Liver (tissue), 9 donors: ENCODE data around the gene PLA2G15. TPM values are rescaled to one million over a fixed set of nuclear protein-coding genes. Genes with fewer than 3 reads are reported as not detected.
A peak's percentile ranks its signal among the peaks of the same experiment; 100 is the strongest.

ENCODE experiments used
- DNase-seq: peaks from one replicate; pipeline ENCODE4 v3.0.0-alpha.2; 2017; ENCODE audit warnings: low spot score
- H3K27ac ChIP-seq, 2 donors: one replicate each; pipeline ENCODE4 v1.7.0; 2013; ENCODE audit warnings: inconsistent platforms in 2 of 2, low read length in 2 of 2, control low read depth in 1 of 2, low read depth in 1 of 2, mild to moderate bottlenecking in 1 of 2
- H3K27me3 ChIP-seq, 4 donors: one replicate each; pipeline versions ENCODE4 v1.6.1 to v1.7.0; 2013; ENCODE audit warnings: low read length in 3 of 4, inconsistent platforms in 1 of 4, mild to moderate bottlenecking in 1 of 4, moderate library complexity in 1 of 4; ENCODE audit not compliant: control insufficient read depth in 4 of 4, insufficient read depth in 4 of 4
- H3K36me3 ChIP-seq, 4 donors: one replicate each; pipeline versions ENCODE4 v1.6.1 to v1.7.0; 2013; ENCODE audit warnings: low read length in 3 of 4, mild to moderate bottlenecking in 3 of 4, low read depth in 1 of 4, moderate library complexity in 1 of 4; ENCODE audit not compliant: control insufficient read depth in 4 of 4, insufficient read depth in 3 of 4
- H3K4me1 ChIP-seq, 4 donors: one replicate each; pipeline versions ENCODE4 v1.6.1 to v1.7.0; 2013; ENCODE audit warnings: low read length in 3 of 4, mild to moderate bottlenecking in 3 of 4, moderate library complexity in 1 of 4; ENCODE audit not compliant: control insufficient read depth in 4 of 4, insufficient read depth in 4 of 4
- H3K4me3 ChIP-seq, 3 donors: one replicate each; pipeline versions ENCODE4 v1.6.1 to v1.7.0; 2013; ENCODE audit warnings: low read length in 3 of 3, control low read depth in 1 of 3, low read depth in 1 of 3, mild to moderate bottlenecking in 1 of 3
- H3K9ac ChIP-seq, 2 donors: one replicate each; pipeline ENCODE4 v1.7.0; 2013; ENCODE audit warnings: low read length in 2 of 2, mild to moderate bottlenecking in 2 of 2, moderate library complexity in 2 of 2, control low read depth in 1 of 2, low read depth in 1 of 2
- H3K9me3 ChIP-seq, 4 donors: one replicate each; pipeline versions ENCODE4 v1.6.1 to v1.7.0; 2013; ENCODE audit warnings: low read length in 3 of 4; ENCODE audit not compliant: control insufficient read depth in 4 of 4
- EGR1 ChIP-seq, 2 donors: IDR thresholded peaks; 2 replicates each; pipeline ENCODE4 v1.6.1; 2016 to 2018; ENCODE audit warnings: antibody characterized with exemption in 2 of 2, low read depth in 2 of 2
- FOXA1 ChIP-seq: IDR thresholded peaks from 2 replicates; pipeline ENCODE4 v1.6.1; 2016; ENCODE audit warnings: antibody characterized with exemption
- FOXA2 ChIP-seq: IDR thresholded peaks from 2 replicates; pipeline ENCODE4 v1.6.1; 2016; ENCODE audit warnings: antibody characterized with exemption
- GABPA ChIP-seq, 2 donors: IDR thresholded peaks in 1 of 2; conservative IDR thresholded peaks in 1 of 2; 2 replicates each; pipeline ENCODE4 v1.6.1; 2016; ENCODE audit warnings: antibody characterized with exemption in 2 of 2, mild to moderate bottlenecking in 1 of 2, moderate library complexity in 1 of 2
- HNF4A ChIP-seq, 2 donors: conservative IDR thresholded peaks; 2 replicates each; pipeline ENCODE4 v1.6.1; 2016; ENCODE audit warnings: antibody characterized with exemption in 2 of 2, mild to moderate bottlenecking in 2 of 2
- HNF4G ChIP-seq: IDR thresholded peaks from 2 replicates; pipeline ENCODE4 v1.6.1; 2016; ENCODE audit warnings: antibody characterized with exemption
- JUND ChIP-seq, 2 donors: IDR thresholded peaks; 2 replicates each; pipeline ENCODE4 v1.6.1; 2016; ENCODE audit warnings: antibody characterized with exemption in 2 of 2
- MAX ChIP-seq: IDR thresholded peaks from 2 replicates; pipeline ENCODE4 v1.6.1; 2016; ENCODE audit warnings: antibody characterized with exemption
- NR2F2 ChIP-seq: IDR thresholded peaks from 2 replicates; pipeline ENCODE4 v1.6.1; 2016; ENCODE audit warnings: antibody characterized with exemption
- RAD21 ChIP-seq, 2 donors: IDR thresholded peaks; 2 replicates each; pipeline ENCODE4 v1.6.1; 2016; ENCODE audit warnings: antibody characterized with exemption in 2 of 2, mild to moderate bottlenecking in 2 of 2
- RXRA ChIP-seq, 2 donors: IDR thresholded peaks; 2 replicates each; pipeline ENCODE4 v1.6.1; 2017 to 2018; ENCODE audit warnings: antibody characterized with exemption in 2 of 2, mild to moderate bottlenecking in 1 of 2
- SP1 ChIP-seq: IDR thresholded peaks from 2 replicates; pipeline ENCODE4 v1.6.1; 2018; ENCODE audit warnings: antibody characterized with exemption, mild to moderate bottlenecking
- TAF1 ChIP-seq: conservative IDR thresholded peaks from 2 replicates; pipeline ENCODE4 v1.6.1; 2016; ENCODE audit warnings: antibody characterized with exemption, mild to moderate bottlenecking
- YY1 ChIP-seq: IDR thresholded peaks from 2 replicates; pipeline ENCODE4 v1.6.1; 2016; ENCODE audit warnings: antibody characterized with exemption, mild to moderate bottlenecking
- WGBS: extraction: QIAGEN DNeasy Blood & Tissue Kit; methylation state at CpG from one replicate; pipeline ENCODE4 v1.1.7; 2013; 5-methylcytosine and 5-hydroxymethylcytosine counted together
- polyA plus RNA-seq, 2 donors: library from polyadenylated mRNA; stranded (reverse) in 1 of 2; unstranded in 1 of 2; fragments of 200-250 nt in 1 of 2; fragments of >200 nt in 1 of 2; fragmentation: Nextera tagmentation in 1 of 2; extraction: Ambion mirVana in 1 of 2; gene quantifications; one replicate each; pipeline versions ENCODE4 v1.2.1 to v1.2.3, GENCODE V29; 2013 to 2015
- total RNA-seq, 2 donors: library from RNA; depleted of rRNA; stranded (reverse); fragments of >200 nt; gene quantifications; one replicate each; pipeline ENCODE4 v1.2.3, GENCODE V29; 2014
- TF ChIP-seq, protein P1 (sequence below): IDR thresholded peaks from 2 replicates; pipeline ENCODE4 v1.6.1; 2016; ENCODE audit warnings: antibody characterized with exemption, mild to moderate bottlenecking
- TF ChIP-seq, protein P2 (sequence below): IDR thresholded peaks from 2 replicates; pipeline ENCODE4 v1.6.1; 2016; ENCODE audit warnings: antibody characterized with exemption
- TF ChIP-seq, protein P3 (sequence below): fragments of 150-350 bp; IDR thresholded peaks from 2 replicates; pipeline ENCODE4 v1.5.1; 2017; ENCODE audit warnings: improper control_type of control experiment, low read depth, low read length; ENCODE audit not compliant: missing input control
- donor health status: healthy.
- donor health status: healthy.
- donor health status: healthy.
- donor health status: healthy.
- donor health status: healthy.

The PLA2G15 gene
- total and polyA plus RNA-seq, 4 donors: 4.5 to 19.8 (median 15.1) TPM

- WGBS: 6% methylated on average over 45 of the region's 45 CpGs
- H3K9ac ChIP-seq: peak overlapping the region; percentile 30 to 80
- H3K9me3 ChIP-seq: no peaks in the 10 kb centered on the region
- peak; percentile 33 to 44 for TF ChIP-seq RXRA (IDR thresholded peaks at IDR 0.05)
- TF ChIP-seq NR2F2: no peak
- TF ChIP-seq EGR1 (IDR thresholded peaks at IDR 0.05; ENCODE audit: low read depth in 2 of 2): peak in 1 of 2 donors; percentile 62
- TF ChIP-seq GABPA (IDR thresholded peaks at IDR 0.05 in 1 of 2, conservative IDR thresholded peaks at IDR 0.05 in 1 of 2): peak in 1 of 2 donors; percentile 35
- TF ChIP-seq YY1: peak; percentile 21
- peak in 1 of 2 donors; percentile 2 for TF ChIP-seq HNF4A (conservative IDR thresholded peaks at IDR 0.05)
- no peak for TF ChIP-seq JUND (IDR thresholded peaks at IDR 0.05)
- peak; percentile 77 for DNase-seq
- H3K27ac ChIP-seq: peak overlapping the region; percentile 87 to 88
- H3K36me3 ChIP-seq: peaks cover 4 to 11% (median 7%) of the 10 kb centered on the region in 4 donors
- H3K27me3 ChIP-seq: no peaks in the 10 kb centered on the region
- H3K4me1 ChIP-seq: peaks cover 15 to 53% (median 36%) of the 10 kb centered on the region in 4 donors
- peak overlapping the region; percentile 62 to 84 (median 82) for H3K4me3 ChIP-seq
Observed at GRCh38 chr16:68236137-68236825, 8.9 kb upstream of the PLA2G15 start.

DNA sequence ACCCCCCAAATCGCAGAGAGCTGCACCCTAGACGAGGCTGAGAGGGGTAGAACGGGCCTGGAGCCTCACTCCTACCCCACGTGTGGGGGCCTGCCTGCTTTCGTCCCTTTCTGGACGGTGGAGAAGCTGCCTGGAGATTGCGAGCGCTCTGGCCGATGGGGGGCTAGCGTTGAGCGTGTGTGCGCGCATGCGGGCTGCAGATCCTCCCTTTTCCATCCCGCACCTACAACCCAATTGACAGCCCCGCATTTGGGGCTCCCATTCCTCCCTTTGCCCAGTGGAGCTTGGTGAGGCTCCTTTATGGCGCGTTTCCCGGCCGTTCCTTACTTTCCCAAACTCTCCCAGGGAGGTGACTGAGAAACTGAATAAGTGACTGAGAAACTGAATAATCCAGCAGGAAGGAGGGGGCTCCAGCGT lies 8.3 kb upstream of the PLA2G15 start:
- Histone ChIP-seq H3K27me3 (no peaks in the 10 kb centered on the region), H3K27ac (peak overlapping the region; percentile 76 to 88), H3K36me3 (peaks cover 3 to 9% (median 5%) of the 10 kb centered on the region in 4 donors), H3K9ac (peak overlapping the region; percentile 30 to 80), H3K9me3 (no peaks in the 10 kb centered on the region), H3K4me1 (peaks cover 15 to 50% (median 33%) of the 10 kb centered on the region in 4 donors), H3K4me3 (peak overlapping the region; percentile 62 to 84 (median 82))
- no peak for DNase-seq
- WGBS: 5% methylated on average over 21 of the region's 21 CpGs
- TF ChIP-seq GABPA (IDR thresholded peaks at IDR 0.05 in 1 of 2, conservative IDR thresholded peaks at IDR 0.05 in 1 of 2) (no peak), FOXA1 (peak; percentile 2)

DNA sequence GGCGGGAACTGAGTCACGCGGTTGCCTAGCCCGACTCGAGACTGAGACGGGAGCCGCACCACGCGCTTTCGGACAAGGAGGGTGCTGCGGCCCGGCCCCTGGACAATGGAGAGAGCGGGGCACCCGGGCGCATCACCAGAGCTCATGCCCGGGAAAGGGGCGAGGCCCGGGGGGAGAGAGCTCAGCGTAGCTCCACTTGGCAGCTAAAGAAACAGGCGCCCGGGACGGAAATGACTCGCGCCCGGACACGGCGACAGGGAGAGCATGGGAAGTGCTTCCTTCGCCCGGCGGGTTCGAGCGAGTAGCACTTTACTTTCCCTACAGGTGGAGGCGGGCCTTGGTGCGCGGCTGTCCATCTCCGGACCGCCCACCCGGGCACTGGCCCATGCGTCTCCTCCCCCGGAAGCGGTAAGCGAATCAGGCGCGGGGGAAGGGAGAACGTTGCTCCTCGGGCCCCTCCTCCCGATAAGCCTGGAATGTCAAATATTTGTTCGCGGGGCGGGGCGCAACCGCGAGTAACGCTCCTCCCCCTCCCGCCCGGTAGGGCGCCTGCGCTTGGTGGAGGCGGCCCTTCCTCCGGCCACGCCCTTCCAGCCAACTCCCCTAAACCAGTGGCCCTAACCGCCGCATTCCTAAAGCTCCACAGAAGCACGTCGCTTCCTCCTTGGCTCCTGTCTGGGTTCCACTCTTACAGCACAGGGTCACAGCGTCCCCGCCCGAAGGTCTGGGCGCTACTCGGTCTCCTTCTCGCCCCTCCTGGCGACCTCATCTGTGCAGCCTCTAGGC lies 7.7 kb upstream of the PLA2G15 start:
- no peaks in the 10 kb centered on the region for H3K9me3 ChIP-seq
- H3K27ac ChIP-seq: peak overlapping the region; percentile 76 to 88
- H3K36me3 ChIP-seq: peaks cover 0 to 5% (median under 1%) of the 10 kb centered on the region in 4 donors
- H3K4me3 ChIP-seq: peak overlapping the region; percentile 68 to 84 (median 82)
- H3K4me1 ChIP-seq: peaks cover 15 to 44% (median 30%) of the 10 kb centered on the region in 4 donors
- WGBS: under 1% methylated on average over 72 of the region's 72 CpGs
- DNase-seq: peak; percentile 97
- TF ChIP-seq, protein P1, sequence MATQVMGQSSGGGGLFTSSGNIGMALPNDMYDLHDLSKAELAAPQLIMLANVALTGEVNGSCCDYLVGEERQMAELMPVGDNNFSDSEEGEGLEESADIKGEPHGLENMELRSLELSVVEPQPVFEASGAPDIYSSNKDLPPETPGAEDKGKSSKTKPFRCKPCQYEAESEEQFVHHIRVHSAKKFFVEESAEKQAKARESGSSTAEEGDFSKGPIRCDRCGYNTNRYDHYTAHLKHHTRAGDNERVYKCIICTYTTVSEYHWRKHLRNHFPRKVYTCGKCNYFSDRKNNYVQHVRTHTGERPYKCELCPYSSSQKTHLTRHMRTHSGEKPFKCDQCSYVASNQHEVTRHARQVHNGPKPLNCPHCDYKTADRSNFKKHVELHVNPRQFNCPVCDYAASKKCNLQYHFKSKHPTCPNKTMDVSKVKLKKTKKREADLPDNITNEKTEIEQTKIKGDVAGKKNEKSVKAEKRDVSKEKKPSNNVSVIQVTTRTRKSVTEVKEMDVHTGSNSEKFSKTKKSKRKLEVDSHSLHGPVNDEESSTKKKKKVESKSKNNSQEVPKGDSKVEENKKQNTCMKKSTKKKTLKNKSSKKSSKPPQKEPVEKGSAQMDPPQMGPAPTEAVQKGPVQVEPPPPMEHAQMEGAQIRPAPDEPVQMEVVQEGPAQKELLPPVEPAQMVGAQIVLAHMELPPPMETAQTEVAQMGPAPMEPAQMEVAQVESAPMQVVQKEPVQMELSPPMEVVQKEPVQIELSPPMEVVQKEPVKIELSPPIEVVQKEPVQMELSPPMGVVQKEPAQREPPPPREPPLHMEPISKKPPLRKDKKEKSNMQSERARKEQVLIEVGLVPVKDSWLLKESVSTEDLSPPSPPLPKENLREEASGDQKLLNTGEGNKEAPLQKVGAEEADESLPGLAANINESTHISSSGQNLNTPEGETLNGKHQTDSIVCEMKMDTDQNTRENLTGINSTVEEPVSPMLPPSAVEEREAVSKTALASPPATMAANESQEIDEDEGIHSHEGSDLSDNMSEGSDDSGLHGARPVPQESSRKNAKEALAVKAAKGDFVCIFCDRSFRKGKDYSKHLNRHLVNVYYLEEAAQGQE: no peak
- TF ChIP-seq HNF4G (no peak), HNF4A (conservative IDR thresholded peaks at IDR 0.05) (peak in 1 of 2 donors; percentile 60), JUND (IDR thresholded peaks at IDR 0.05) (peak in 1 of 2 donors; percentile 40), GABPA (IDR thresholded peaks at IDR 0.05 in 1 of 2, conservative IDR thresholded peaks at IDR 0.05 in 1 of 2) (peak; percentile 59 to 88), RXRA (IDR thresholded peaks at IDR 0.05) (peak; percentile 49 to 79), FOXA1 (no peak), YY1 (peak; percentile 76), RAD21 (IDR thresholded peaks at IDR 0.05) (peak in 1 of 2 donors; percentile 17), FOXA2 (peak; percentile 16), EGR1 (IDR thresholded peaks at IDR 0.05; ENCODE audit: low read depth in 2 of 2) (peak; percentile 68 to 87), NR2F2 (peak; percentile 12), MAX (peak; percentile 91), TAF1 (peak; percentile 93), SP1 (peak; percentile 94)
- TF ChIP-seq, protein P2, sequence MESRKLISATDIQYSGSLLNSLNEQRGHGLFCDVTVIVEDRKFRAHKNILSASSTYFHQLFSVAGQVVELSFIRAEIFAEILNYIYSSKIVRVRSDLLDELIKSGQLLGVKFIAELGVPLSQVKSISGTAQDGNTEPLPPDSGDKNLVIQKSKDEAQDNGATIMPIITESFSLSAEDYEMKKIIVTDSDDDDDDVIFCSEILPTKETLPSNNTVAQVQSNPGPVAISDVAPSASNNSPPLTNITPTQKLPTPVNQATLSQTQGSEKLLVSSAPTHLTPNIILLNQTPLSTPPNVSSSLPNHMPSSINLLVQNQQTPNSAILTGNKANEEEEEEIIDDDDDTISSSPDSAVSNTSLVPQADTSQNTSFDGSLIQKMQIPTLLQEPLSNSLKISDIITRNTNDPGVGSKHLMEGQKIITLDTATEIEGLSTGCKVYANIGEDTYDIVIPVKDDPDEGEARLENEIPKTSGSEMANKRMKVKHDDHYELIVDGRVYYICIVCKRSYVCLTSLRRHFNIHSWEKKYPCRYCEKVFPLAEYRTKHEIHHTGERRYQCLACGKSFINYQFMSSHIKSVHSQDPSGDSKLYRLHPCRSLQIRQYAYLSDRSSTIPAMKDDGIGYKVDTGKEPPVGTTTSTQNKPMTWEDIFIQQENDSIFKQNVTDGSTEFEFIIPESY: peak; percentile 90
- TF ChIP-seq, protein P3, sequence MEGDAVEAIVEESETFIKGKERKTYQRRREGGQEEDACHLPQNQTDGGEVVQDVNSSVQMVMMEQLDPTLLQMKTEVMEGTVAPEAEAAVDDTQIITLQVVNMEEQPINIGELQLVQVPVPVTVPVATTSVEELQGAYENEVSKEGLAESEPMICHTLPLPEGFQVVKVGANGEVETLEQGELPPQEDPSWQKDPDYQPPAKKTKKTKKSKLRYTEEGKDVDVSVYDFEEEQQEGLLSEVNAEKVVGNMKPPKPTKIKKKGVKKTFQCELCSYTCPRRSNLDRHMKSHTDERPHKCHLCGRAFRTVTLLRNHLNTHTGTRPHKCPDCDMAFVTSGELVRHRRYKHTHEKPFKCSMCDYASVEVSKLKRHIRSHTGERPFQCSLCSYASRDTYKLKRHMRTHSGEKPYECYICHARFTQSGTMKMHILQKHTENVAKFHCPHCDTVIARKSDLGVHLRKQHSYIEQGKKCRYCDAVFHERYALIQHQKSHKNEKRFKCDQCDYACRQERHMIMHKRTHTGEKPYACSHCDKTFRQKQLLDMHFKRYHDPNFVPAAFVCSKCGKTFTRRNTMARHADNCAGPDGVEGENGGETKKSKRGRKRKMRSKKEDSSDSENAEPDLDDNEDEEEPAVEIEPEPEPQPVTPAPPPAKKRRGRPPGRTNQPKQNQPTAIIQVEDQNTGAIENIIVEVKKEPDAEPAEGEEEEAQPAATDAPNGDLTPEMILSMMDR: no peak
- peak overlapping the region; percentile 30 to 80 for H3K9ac ChIP-seq
- H3K27me3 ChIP-seq: no peaks in the 10 kb centered on the region
